Left colon (tissue), 2 donors: ENCODE data around the gene RPS28. TPM values are rescaled to one million over a fixed set of nuclear protein-coding genes. Genes with fewer than 3 reads are reported as not detected.
A peak's percentile ranks its signal among the peaks of the same experiment; 100 is the strongest.

Experiments
- ATAC-seq: fragments of 200-7000 bp; cut with Tn5 transposase; one replicate; pipeline ENCODE4 v1.9.1; 2020; ENCODE audit warnings: mild to moderate bottlenecking, moderate library complexity
- DNase-seq, 2 donors: peaks; one replicate each; pipeline ENCODE4 v3.0.0-alpha.2; 2020
- intact Hi-C, 2 donors: fragments of 100-400 bp; cut with DNase I in 1 of 2; cut with micrococcal nuclease in 1 of 2; formaldehyde crosslinking; loops; one replicate each; pipeline versions ENCODE4 v1.11.2 to v1.14.0; 2022; cut with DNase I, micrococcal nuclease
- total RNA-seq, 2 donors: library from RNA; stranded (reverse); fragmentation: NEBNext Ultra II Directional; extraction: Animal tissue kit (Norgen Biotek cat#: 25700); gene quantifications; one replicate each; pipeline ENCODE4 v1.2.1, GENCODE V29; 2021
- donor health status: DM: no; HTN: no; CAD: no.
- donor health status: DM: yes; HTN: yes; CAD: no.

Gene RPS28
- total RNA-seq, 2 donors from 2014 or later: 1,489 to 1,517 TPM

DNA sequence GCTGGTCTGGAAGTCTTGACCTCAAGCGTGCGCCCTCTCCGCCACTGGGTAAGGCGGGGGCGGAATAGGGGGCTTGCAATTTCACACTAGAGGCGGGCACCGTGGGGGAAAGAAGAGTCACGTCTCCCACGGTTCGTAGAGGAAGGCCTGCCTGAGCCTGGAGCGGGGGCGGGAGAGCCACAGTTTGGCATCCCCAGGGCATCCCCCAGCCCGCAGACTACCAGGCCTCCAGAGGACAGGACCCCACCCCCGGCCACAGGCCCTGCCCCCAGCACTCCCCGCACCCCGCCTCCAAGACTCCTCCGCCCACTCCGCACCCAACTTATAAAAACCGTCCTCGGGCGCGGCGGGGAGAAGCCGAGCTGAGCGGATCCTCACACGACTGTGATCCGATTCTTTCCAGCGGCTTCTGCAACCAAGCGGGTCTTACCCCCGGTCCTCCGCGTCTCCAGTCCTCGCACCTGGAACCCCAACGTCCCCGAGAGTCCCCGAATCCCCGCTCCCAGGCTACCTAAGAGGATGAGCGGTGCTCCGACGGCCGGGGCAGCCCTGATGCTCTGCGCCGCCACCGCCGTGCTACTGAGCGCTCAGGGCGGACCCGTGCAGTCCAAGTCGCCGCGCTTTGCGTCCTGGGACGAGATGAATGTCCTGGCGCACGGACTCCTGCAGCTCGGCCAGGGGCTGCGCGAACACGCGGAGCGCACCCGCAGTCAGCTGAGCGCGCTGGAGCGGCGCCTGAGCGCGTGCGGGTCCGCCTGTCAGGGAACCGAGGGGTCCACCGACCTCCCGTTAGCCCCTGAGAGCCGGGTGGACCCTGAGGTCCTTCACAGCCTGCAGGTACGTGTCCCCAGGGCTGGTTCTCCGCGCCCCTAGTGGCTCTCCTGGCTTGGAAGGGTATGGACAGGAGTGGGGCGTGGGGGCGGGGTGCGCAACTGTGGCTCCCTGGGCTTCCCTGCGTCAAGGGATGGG lies 42.8 kb downstream of the RPS28 start, which contains the start of gene ANGPTL4:
TSS of gene ANGPTL4 (plus strand) at position 353 of the 969 bp plus-strand sequence. CDS start at position 520, 167 bp downstream.
- intact Hi-C loops: no loop called here
- ATAC-seq: peak; percentile 82

GRCh38 chr19:8366121-8366581 lies 44.9 kb downstream of the RPS28 start:
- intact Hi-C loops: no loop called here
- DNase-seq (no peak), ATAC-seq (no peak)

More for the DNA sequence above, 42.8 kb downstream of the RPS28 start, which contains the start of gene ANGPTL4:
- DNase-seq: peak; percentile 85 to 87

DNA sequence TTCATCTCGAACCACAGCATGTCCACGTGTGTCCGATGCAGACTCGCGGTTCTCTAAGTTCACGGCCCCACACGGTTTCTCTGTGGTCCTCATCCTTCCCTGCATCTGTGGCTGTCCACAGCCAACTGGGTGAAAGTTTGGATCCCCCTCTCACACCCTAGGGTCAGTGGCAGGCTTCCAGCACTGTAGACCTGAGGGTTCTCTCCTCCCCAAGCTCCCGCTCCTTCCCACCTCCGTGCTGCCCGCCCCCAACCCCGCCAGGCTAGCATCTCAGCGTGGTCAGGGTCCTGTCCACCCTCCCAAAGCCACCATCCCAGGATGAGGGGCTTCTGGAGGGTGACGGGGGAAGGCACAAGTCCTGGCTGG lies 45.6 kb downstream of the RPS28 start:
- DNase-seq: peak in 1 of 2 donors; percentile 15
- no peak for ATAC-seq
- intact Hi-C loops: no loop called here

- intact Hi-C loops: no loop called here
- peak; percentile 18 for ATAC-seq
- peak; percentile 85 to 86 for DNase-seq
These were observed 46.2 kb downstream of the RPS28 start for GRCh38 chr19:8367327-8368001.

DNA sequence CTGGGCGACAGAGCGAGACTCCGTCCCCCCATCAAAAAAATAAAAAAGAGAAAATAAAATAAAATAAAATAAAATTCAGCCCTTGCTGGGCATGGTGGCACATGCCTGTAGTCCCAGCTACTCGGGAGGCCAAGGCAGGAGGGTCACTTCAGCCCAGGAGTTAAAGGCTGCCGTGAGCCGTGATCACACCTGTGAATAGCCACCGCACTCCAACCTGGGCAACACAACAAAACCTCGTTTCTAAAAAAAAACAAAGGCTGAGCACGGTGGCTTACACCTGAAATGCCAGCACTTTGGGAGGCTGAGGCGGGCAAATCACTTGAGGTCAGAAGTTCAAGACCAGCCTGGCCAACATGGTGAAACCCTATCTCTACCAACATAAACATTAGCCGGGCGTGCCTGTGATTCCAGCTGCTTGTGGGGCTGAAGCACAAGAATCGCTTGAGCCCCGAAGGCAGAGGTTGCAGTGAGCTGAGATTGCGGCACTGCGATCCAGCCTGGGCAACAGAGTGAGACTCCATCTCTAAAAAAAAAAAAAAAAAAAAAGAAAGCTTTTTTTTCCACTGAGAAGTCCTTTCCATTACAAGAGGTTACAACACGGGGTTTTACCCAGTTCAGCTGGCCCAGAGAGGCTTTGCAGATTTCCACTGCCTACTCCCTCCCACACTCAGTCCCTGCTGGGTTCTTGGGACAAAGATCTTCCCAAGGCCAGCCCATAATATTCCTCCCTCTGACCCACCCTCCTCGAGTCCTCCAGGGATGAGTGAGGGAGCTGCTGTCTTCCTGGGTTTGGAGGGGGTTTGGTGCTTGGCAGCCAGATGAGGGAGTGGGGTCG lies 49.1 kb downstream of the RPS28 start:
- DNase-seq: no peak
- peak; percentile 35 for ATAC-seq

GRCh38 chr19:8371011-8371804 lies 49.9 kb downstream of the RPS28 start:
- DNase-seq (no peak), ATAC-seq (peak; percentile 40)
- intact Hi-C loops: no loop called here

More for the DNA sequence above, 49.1 kb downstream of the RPS28 start:
- intact Hi-C loops: no loop called here

Other genes with a start within 250 kb of the RPS28 start
- gene FBN3, start 171.9 kb upstream of the RPS28 start, total RNA-seq: not detected
- 1 to 10 TPM; 3.8 to 7.3 TPM for gene CERS4, start 112.1 kb upstream of the RPS28 start, total RNA-seq
- 10 to 100 TPM; 46.0 to 46.2 TPM for gene CD320, start 13.1 kb upstream of the RPS28 start, total RNA-seq
- gene NDUFA7, start 121 bp upstream of the RPS28 start, total RNA-seq: 10 to 100 TPM; 49.3 to 59.6 TPM
- 1 to 10 TPM; 2.4 to 2.6 TPM for gene KANK3, start 21.8 kb downstream of the RPS28 start, total RNA-seq
- 1 to 10 TPM; 3.2 TPM for gene ANGPTL4, start 42.7 kb downstream of the RPS28 start, total RNA-seq
- gene RAB11B, start 68.9 kb downstream of the RPS28 start, total RNA-seq: 100 to 1,000 TPM; 112 to 135 TPM
- gene MARCHF2, start 91.8 kb downstream of the RPS28 start, total RNA-seq: 10 to 100 TPM; 27.2 to 46.6 TPM
- gene HNRNPM, start 123.5 kb downstream of the RPS28 start, total RNA-seq: 100 to 1,000 TPM in 1 of 2 donors, 10 to 100 TPM in 1; 99.8 to 136 TPM
- gene PRAM1, start 181.1 kb downstream of the RPS28 start, total RNA-seq: under 1 TPM; 0.46 to 0.70 TPM
- gene ZNF414, start 192.7 kb downstream of the RPS28 start, total RNA-seq: 10 to 100 TPM; 22.1 to 22.4 TPM